GM23338 (cell line): ENCODE results near the gene CPLANE1.

Experiments
- CREB1 ChIP-seq: fragments of 250-450 bp; sonication (Bioruptor Pico); IDR thresholded peaks from 2 replicates; pipeline ENCODE4 v1.5.0; 2020; ENCODE audit warnings: low read depth, mild to moderate bottlenecking, moderate library complexity
- CTCF ChIP-seq, 2 experiments: fragments of 200-600 bp in 1 of 2; sonication (generic) in 1 of 2; conservative IDR thresholded peaks; 2 replicates each; pipeline versions ENCODE4 v1.5.1 to v1.6.1; 2016 to 2017; ENCODE audit warnings: antibody characterized with exemption in 2 of 2, low read depth in 2 of 2, mild to moderate bottlenecking in 2 of 2, moderate library complexity in 1 of 2
- EZH2 ChIP-seq: fragments of 200-600 bp; sonication (generic); IDR thresholded peaks from one replicate; pipeline ENCODE4 v1.8.0; 2017; ENCODE audit warnings: antibody characterized with exemption, mild to moderate bottlenecking, low read depth; ENCODE audit not compliant: unreplicated experiment
- EZH2phosphoT487 ChIP-seq: fragments of 200-600 bp; sonication (generic); IDR thresholded peaks from one replicate; pipeline ENCODE4 v1.8.1; 2018; ENCODE audit warnings: antibody characterized with exemption; ENCODE audit not compliant: unreplicated experiment
- POLR2AphosphoS5 ChIP-seq: IDR thresholded peaks from 2 replicates; pipeline ENCODE4 v1.6.1; 2016; ENCODE audit warnings: antibody characterized with exemption, low read depth
- STAT1 ChIP-seq: IDR thresholded peaks from one replicate; pipeline ENCODE4 v1.6.1; 2016; ENCODE audit warnings: antibody characterized with exemption; ENCODE audit not compliant: unreplicated experiment
- ZNF114 ChIP-seq: fragments of 250-450 bp; sonication (Bioruptor Pico); IDR thresholded peaks from 2 replicates; pipeline ENCODE4 v1.5.0; 2020; ENCODE audit warnings: mild to moderate bottlenecking, moderate library complexity
- ZNF331 ChIP-seq: fragments of 250-450 bp; sonication (Bioruptor Pico); IDR thresholded peaks from 2 replicates; pipeline ENCODE4 v1.5.0; 2020; ENCODE audit warnings: low read depth, mild to moderate bottlenecking, moderate library complexity
- TF ChIP-seq, protein P1 (sequence below): IDR thresholded peaks from 2 replicates; pipeline ENCODE4 v1.6.1; 2016; ENCODE audit warnings: antibody characterized with exemption
- TF ChIP-seq, protein P2 (sequence below): IDR thresholded peaks from one replicate; pipeline ENCODE4 v1.6.1; 2018; ENCODE audit warnings: antibody characterized with exemption; ENCODE audit not compliant: unreplicated experiment

GRCh38 chr5:37174928-37175327 is 74.2 kb downstream of the CPLANE1 start:
- 0 out of 4 replicates have a peak, but pooled peaks of 1 of the 2 experiments have one; percentile 21 for TF ChIP-seq CTCF (conservative IDR thresholded peaks at IDR 0.05; ENCODE audit: low read depth in 2 of 2)
- no peak for TF ChIP-seq EZH2phosphoT487
- no peak for TF ChIP-seq POLR2AphosphoS5
- no peak for TF ChIP-seq CREB1 (CRISPR knock-in tag)
- TF ChIP-seq EZH2: no peak
- TF ChIP-seq, protein P1, sequence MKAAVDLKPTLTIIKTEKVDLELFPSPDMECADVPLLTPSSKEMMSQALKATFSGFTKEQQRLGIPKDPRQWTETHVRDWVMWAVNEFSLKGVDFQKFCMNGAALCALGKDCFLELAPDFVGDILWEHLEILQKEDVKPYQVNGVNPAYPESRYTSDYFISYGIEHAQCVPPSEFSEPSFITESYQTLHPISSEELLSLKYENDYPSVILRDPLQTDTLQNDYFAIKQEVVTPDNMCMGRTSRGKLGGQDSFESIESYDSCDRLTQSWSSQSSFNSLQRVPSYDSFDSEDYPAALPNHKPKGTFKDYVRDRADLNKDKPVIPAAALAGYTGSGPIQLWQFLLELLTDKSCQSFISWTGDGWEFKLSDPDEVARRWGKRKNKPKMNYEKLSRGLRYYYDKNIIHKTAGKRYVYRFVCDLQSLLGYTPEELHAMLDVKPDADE: no peak
- TF ChIP-seq, protein P2, sequence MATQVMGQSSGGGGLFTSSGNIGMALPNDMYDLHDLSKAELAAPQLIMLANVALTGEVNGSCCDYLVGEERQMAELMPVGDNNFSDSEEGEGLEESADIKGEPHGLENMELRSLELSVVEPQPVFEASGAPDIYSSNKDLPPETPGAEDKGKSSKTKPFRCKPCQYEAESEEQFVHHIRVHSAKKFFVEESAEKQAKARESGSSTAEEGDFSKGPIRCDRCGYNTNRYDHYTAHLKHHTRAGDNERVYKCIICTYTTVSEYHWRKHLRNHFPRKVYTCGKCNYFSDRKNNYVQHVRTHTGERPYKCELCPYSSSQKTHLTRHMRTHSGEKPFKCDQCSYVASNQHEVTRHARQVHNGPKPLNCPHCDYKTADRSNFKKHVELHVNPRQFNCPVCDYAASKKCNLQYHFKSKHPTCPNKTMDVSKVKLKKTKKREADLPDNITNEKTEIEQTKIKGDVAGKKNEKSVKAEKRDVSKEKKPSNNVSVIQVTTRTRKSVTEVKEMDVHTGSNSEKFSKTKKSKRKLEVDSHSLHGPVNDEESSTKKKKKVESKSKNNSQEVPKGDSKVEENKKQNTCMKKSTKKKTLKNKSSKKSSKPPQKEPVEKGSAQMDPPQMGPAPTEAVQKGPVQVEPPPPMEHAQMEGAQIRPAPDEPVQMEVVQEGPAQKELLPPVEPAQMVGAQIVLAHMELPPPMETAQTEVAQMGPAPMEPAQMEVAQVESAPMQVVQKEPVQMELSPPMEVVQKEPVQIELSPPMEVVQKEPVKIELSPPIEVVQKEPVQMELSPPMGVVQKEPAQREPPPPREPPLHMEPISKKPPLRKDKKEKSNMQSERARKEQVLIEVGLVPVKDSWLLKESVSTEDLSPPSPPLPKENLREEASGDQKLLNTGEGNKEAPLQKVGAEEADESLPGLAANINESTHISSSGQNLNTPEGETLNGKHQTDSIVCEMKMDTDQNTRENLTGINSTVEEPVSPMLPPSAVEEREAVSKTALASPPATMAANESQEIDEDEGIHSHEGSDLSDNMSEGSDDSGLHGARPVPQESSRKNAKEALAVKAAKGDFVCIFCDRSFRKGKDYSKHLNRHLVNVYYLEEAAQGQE: no peak
- no peak for TF ChIP-seq ZNF114
- TF ChIP-seq ZNF331 (CRISPR knock-in tag): no peak
- no peak for TF ChIP-seq STAT1
